Measurements from ENCODE around the gene TNS3. TPM values are rescaled to one million over a fixed set of nuclear protein-coding genes. Genes with fewer than 3 reads are reported as not detected.

Gene TNS3
- total and polyA plus RNA-seq, 2 of the 13 experiments (the other 11 are each of a cell fraction or from before 2014, with no cell fraction given), result 52.9 to 55.7 TPM

DNA sequence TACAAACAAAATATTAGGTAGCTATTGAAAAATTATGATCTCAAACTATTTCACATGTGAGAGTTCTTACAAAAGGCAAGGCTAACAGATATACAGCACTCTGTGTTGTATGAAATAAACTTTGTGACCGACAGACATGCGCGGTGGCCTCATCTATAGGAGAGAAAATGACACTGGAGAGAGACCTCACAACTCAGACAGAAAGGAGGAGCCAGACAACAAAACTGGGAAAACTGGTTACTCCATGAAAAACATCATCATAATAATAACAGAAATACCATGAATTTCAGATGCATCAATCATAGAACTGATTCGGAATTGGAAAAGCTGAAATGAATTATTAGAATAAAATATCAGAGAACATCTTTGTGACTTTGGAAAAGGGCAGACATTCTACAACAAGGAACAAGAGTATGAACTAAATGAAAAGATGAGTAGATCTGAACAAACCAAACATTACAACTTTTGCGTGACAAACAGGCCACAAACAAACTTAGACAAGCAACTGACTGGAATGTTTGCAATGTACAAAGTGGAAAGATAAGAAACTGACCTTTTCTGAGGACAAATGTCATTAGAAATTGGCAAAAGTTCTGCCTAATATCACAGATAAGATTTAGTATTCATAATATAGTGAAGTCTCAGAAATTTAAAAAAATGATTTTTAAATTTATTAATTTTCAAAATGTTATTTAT lies 69.3 kb downstream of the TNS3 start (continued):
- TF ChIP-seq NR0B2 (CRISPR knock-in tag; IDR thresholded peaks at IDR 0.05), result no peak
- TF ChIP-seq PRMT3 (CRISPR knock-in tag; IDR thresholded peaks at IDR 0.05; ENCODE audit: borderline replicate concordance, low read depth), result no peak
- TF ChIP-seq TEAD3 (CRISPR knock-in tag; optimal IDR thresholded peaks at IDR 0.05; ENCODE audit: borderline replicate concordance), result peak; percentile 46
- TF ChIP-seq ZNF451 (CRISPR knock-in tag; IDR thresholded peaks at IDR 0.05), result no peak
- TF ChIP-seq CENPBD1 (CRISPR knock-in tag; IDR thresholded peaks at IDR 0.05; ENCODE audit: borderline replicate concordance, low read depth), result no peak
- TF ChIP-seq, protein P1, sequence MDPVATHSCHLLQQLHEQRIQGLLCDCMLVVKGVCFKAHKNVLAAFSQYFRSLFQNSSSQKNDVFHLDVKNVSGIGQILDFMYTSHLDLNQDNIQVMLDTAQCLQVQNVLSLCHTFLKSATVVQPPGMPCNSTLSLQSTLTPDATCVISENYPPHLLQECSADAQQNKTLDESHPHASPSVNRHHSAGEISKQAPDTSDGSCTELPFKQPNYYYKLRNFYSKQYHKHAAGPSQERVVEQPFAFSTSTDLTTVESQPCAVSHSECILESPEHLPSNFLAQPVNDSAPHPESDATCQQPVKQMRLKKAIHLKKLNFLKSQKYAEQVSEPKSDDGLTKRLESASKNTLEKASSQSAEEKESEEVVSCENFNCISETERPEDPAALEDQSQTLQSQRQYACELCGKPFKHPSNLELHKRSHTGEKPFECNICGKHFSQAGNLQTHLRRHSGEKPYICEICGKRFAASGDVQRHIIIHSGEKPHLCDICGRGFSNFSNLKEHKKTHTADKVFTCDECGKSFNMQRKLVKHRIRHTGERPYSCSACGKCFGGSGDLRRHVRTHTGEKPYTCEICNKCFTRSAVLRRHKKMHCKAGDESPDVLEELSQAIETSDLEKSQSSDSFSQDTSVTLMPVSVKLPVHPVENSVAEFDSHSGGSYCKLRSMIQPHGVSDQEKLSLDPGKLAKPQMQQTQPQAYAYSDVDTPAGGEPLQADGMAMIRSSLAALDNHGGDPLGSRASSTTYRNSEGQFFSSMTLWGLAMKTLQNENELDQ (CRISPR knock-in tag; IDR thresholded peaks at IDR 0.05; ENCODE audit: borderline replicate concordance), result no peak
- TF ChIP-seq FOXP1 (IDR thresholded peaks at IDR 0.05), result no peak
- TF ChIP-seq FOXP1 (CRISPR knock-in tag; IDR thresholded peaks at IDR 0.05), result peak; percentile 36; the same call in 1 of the 2 replicates
- TF ChIP-seq, protein P2, sequence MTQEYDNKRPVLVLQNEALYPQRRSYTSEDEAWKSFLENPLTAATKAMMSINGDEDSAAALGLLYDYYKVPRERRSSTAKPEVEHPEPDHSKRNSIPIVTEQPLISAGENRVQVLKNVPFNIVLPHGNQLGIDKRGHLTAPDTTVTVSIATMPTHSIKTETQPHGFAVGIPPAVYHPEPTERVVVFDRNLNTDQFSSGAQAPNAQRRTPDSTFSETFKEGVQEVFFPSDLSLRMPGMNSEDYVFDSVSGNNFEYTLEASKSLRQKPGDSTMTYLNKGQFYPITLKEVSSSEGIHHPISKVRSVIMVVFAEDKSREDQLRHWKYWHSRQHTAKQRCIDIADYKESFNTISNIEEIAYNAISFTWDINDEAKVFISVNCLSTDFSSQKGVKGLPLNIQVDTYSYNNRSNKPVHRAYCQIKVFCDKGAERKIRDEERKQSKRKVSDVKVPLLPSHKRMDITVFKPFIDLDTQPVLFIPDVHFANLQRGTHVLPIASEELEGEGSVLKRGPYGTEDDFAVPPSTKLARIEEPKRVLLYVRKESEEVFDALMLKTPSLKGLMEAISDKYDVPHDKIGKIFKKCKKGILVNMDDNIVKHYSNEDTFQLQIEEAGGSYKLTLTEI (CRISPR knock-in tag; conservative IDR thresholded peaks at IDR 0.05), result no peak
- TF ChIP-seq ZBTB20 (CRISPR knock-in tag; IDR thresholded peaks at IDR 0.05; ENCODE audit: borderline replicate concordance, low read depth), result no peak
- TF ChIP-seq BCL6 (CRISPR knock-in tag; IDR thresholded peaks at IDR 0.05), result 0 out of 2 replicates have a peak, but pooled peaks have one; percentile 26
- 0 out of 2 replicates have a peak, but pooled peaks have one; percentile 17 for TF ChIP-seq HNF4A (CRISPR knock-in tag; IDR thresholded peaks at IDR 0.05)
- TF ChIP-seq AGO1 (IDR thresholded peaks at IDR 0.05; ENCODE audit: low read depth, low read length, poor library complexity, severe bottlenecking), result no peak
- TF ChIP-seq EP300 (IDR thresholded peaks at IDR 0.05; ENCODE audit: low read depth in 2 of 2, low read length in 2 of 2), result peak in 1 of 2 experiments; percentile 74; a peak in 2 of 4 replicates
- TF ChIP-seq EP300 (CRISPR knock-in tag; IDR thresholded peaks at IDR 0.05; ENCODE audit: borderline replicate concordance), result no peak
- TF ChIP-seq PAWR (CRISPR knock-in tag; IDR thresholded peaks at IDR 0.05; ENCODE audit: borderline replicate concordance), result no peak
- TF ChIP-seq, protein P3, sequence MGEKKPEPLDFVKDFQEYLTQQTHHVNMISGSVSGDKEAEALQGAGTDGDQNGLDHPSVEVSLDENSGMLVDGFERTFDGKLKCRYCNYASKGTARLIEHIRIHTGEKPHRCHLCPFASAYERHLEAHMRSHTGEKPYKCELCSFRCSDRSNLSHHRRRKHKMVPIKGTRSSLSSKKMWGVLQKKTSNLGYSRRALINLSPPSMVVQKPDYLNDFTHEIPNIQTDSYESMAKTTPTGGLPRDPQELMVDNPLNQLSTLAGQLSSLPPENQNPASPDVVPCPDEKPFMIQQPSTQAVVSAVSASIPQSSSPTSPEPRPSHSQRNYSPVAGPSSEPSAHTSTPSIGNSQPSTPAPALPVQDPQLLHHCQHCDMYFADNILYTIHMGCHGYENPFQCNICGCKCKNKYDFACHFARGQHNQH (CRISPR knock-in tag; IDR thresholded peaks at IDR 0.05), result no peak
- TF ChIP-seq LRRFIP1 (CRISPR knock-in tag; conservative IDR thresholded peaks at IDR 0.05), result no peak
- no peak for TF ChIP-seq SATB2 (CRISPR knock-in tag; IDR thresholded peaks at IDR 0.05)
- TF ChIP-seq HES4 (CRISPR knock-in tag; IDR thresholded peaks at IDR 0.05; ENCODE audit: borderline replicate concordance), result no peak
- no peak for TF ChIP-seq ZNF232 (CRISPR knock-in tag; IDR thresholded peaks at IDR 0.05; ENCODE audit: borderline replicate concordance)

Measured in HepG2 (cell line).